PC-3 (cell line): ENCODE results near the gene CDCA8.

ENCODE experiments used
- CTCF ChIP-seq: fragments of 300-600 bp; sonication (generic); conservative IDR thresholded peaks from 2 replicates; pipeline ENCODE4 v1.5.1; 2017; ENCODE audit warnings: antibody characterized with exemption, low read depth, mild to moderate bottlenecking, low read length
- EZH2 ChIP-seq: fragments of 300-600 bp; sonication (generic); IDR thresholded peaks from one replicate; pipeline ENCODE4 v1.6.1; 2017; ENCODE audit warnings: antibody characterized with exemption, mild to moderate bottlenecking, low read length; ENCODE audit not compliant: unreplicated experiment

GRCh38 chr1:37721565-37721964, 29.2 kb downstream of the CDCA8 start:
- TF ChIP-seq CTCF: no peak
- TF ChIP-seq EZH2: no peak
